H1 (cell line): Measurements from ENCODE around the gene NEURL2. TPM values are rescaled to one million over a fixed set of nuclear protein-coding genes. Genes with fewer than 3 reads are reported as not detected.

Experiments
- CTCF ChIA-PET: fragments of 300-600 bp; sonication (Branson Sonifier 250); formaldehyde crosslinking; loops from one replicate; lab custom pipeline; 2021; ENCODE audit not compliant: partially characterized antibody; lab: Charles Lee
- POLR2A ChIA-PET: fragments of 300-600 bp; sonication (Branson Sonifier 250); formaldehyde crosslinking; loops from one replicate; lab custom pipeline; 2021; ENCODE audit warnings: inconsistent platforms; ENCODE audit not compliant: partially characterized antibody; lab: Charles Lee
- DNase-seq, 2 experiments: peaks; one replicate each; pipeline versions ENCODE4 v3.0.0 to v3.0.0-alpha.2; 2010 to 2022; ENCODE audit warnings: low spot score in 2 of 2, low read depth in 1 of 2, mixed read lengths in 1 of 2
- FAIRE-seq: peaks from 2 replicates; lab custom pipeline; 2011; peaks lifted over from hg19 to GRCh38; lab: Jason Lieb, UNC
- H2AFZ ChIP-seq: 2 replicates; pipeline ENCODE4 v1.8.1; 2012; ENCODE audit warnings: low read length, inconsistent platforms
- H2AK5ac ChIP-seq: 2 replicates; pipeline ENCODE4 v1.6.1; 2013; ENCODE audit warnings: low read depth, low read length
- H2BK120ac ChIP-seq: replicated peaks from 2 replicates; pipeline ENCODE3; 2013; ENCODE audit warnings: low read depth, low read length, inconsistent platforms
- H2BK12ac ChIP-seq: 2 replicates; pipeline ENCODE4 v1.6.1; 2013; ENCODE audit warnings: low read depth, low read length
- H2BK15ac ChIP-seq: 2 replicates; pipeline ENCODE4 v1.6.1; 2013; ENCODE audit warnings: low read length
- H2BK20ac ChIP-seq: 2 replicates; pipeline ENCODE4 v1.6.1; 2013; ENCODE audit warnings: low read length
- H2BK5ac ChIP-seq: 2 replicates; pipeline ENCODE4 v1.6.1; 2013; ENCODE audit warnings: low read depth, low read length
- H3K14ac ChIP-seq: 2 replicates; pipeline ENCODE4 v1.6.1; 2013; ENCODE audit warnings: inconsistent platforms; ENCODE audit not compliant: insufficient read length
- H3K18ac ChIP-seq: 2 replicates; pipeline ENCODE4 v1.6.1; 2013; ENCODE audit warnings: low read length; ENCODE audit errors: extremely low read depth
- H3K23ac ChIP-seq: 2 replicates; pipeline ENCODE4 v1.6.1; 2013; ENCODE audit warnings: inconsistent platforms; ENCODE audit not compliant: insufficient read length
- H3K23me2 ChIP-seq: 2 replicates; pipeline ENCODE4 v1.6.1; 2013; ENCODE audit warnings: low read depth, low read length
- H3K27ac ChIP-seq: 2 replicates; pipeline ENCODE4 v1.6.1; 2011; ENCODE audit warnings: low read depth, low read length, inconsistent platforms
- H3K27me3 ChIP-seq, 4 experiments: replicated peaks in 1 of 4; 1 replicate in 1 of 4; 2 replicates in 3 of 4; pipeline versions ENCODE4 v1.6.1 to v1.8.1; 2011 to 2013; ENCODE audit warnings: low read length in 3 of 4, mild to moderate bottlenecking in 3 of 4, inconsistent platforms in 2 of 4, mixed read lengths in 2 of 4, moderate library complexity in 1 of 4; ENCODE audit not compliant: control insufficient read depth in 3 of 4, insufficient read depth in 3 of 4; ENCODE audit errors: extremely low read depth in 1 of 4
- H3K36me3 ChIP-seq, 4 experiments: 2 replicates each; pipeline versions ENCODE4 v1.6.1 to v1.8.1; 2011 to 2013; ENCODE audit warnings: mild to moderate bottlenecking in 4 of 4, low read length in 3 of 4, moderate library complexity in 2 of 4, control low read depth in 1 of 4, inconsistent platforms in 1 of 4; ENCODE audit not compliant: insufficient read depth in 4 of 4, control insufficient read depth in 2 of 4
- H3K4ac ChIP-seq: replicated peaks from 2 replicates; pipeline ENCODE3; 2013; ENCODE audit warnings: low read length, low read depth, mixed read lengths, inconsistent platforms; ENCODE audit not compliant: insufficient read length
- H3K4me1 ChIP-seq, 4 experiments: replicated peaks in 1 of 4; 1 replicate in 1 of 4; 2 replicates in 3 of 4; pipeline versions ENCODE4 v1.6.1 to v1.8.1; 2011 to 2013; ENCODE audit warnings: low read length in 3 of 4, inconsistent platforms in 2 of 4, mixed read lengths in 1 of 4; ENCODE audit not compliant: insufficient read depth in 4 of 4, control insufficient read depth in 3 of 4
- H3K4me2 ChIP-seq, 2 experiments: 2 replicates each; pipeline versions ENCODE4 v1.6.1 to v1.8.1; 2011 to 2013; ENCODE audit warnings: low read depth in 2 of 2, low read length in 2 of 2, control low read depth in 1 of 2, inconsistent platforms in 1 of 2, mild to moderate bottlenecking in 1 of 2; ENCODE audit not compliant: insufficient read depth in 1 of 2
- H3K4me3 ChIP-seq, 4 experiments: fragments of 200-600, 300-600 bp in 1 of 4; sonication (generic), shearing (Covaris generic), sonication (Bioruptor Twin) in 1 of 4; 2 replicates each; pipeline versions ENCODE4 v1.5.1 to v1.8.1; 2011 to 2016; ENCODE audit warnings: low read length in 4 of 4, low read depth in 3 of 4, control low read depth in 2 of 4, inconsistent platforms in 2 of 4, mild to moderate bottlenecking in 2 of 4, mixed read lengths in 1 of 4, moderate library complexity in 1 of 4; ENCODE audit not compliant: insufficient read depth in 2 of 4; ENCODE audit errors: extremely low read depth in 1 of 4
- H3K56ac ChIP-seq: replicated peaks from 2 replicates; pipeline ENCODE3; 2013; ENCODE audit warnings: low read depth, mild to moderate bottlenecking, mixed read lengths, low read length, inconsistent platforms; ENCODE audit not compliant: insufficient read length
- H3K79me1 ChIP-seq: 2 replicates; pipeline ENCODE4 v1.6.1; 2013; ENCODE audit warnings: low read depth, low read length, control low read depth
- H3K79me2 ChIP-seq, 2 experiments: 2 replicates each; pipeline versions ENCODE4 v1.6.1 to v1.8.1; 2012 to 2013; ENCODE audit warnings: low read length in 2 of 2, mild to moderate bottlenecking in 2 of 2, inconsistent platforms in 1 of 2; ENCODE audit not compliant: insufficient read depth in 2 of 2, control insufficient read depth in 1 of 2
- H3K9ac ChIP-seq, 4 experiments: replicated peaks in 1 of 4; 1 replicate in 1 of 4; 2 replicates in 3 of 4; pipeline versions ENCODE4 v1.6.1 to v1.8.1; 2011 to 2013; ENCODE audit warnings: low read depth in 3 of 4, low read length in 3 of 4, control low read depth in 2 of 4, mild to moderate bottlenecking in 2 of 4, moderate library complexity in 2 of 4, inconsistent platforms in 1 of 4; ENCODE audit errors: extremely low read depth in 1 of 4
- H3K9me3 ChIP-seq, 2 experiments: 2 replicates each; pipeline versions ENCODE4 v1.6.1 to v1.8.1; 2012 to 2013; ENCODE audit warnings: mild to moderate bottlenecking in 2 of 2, moderate library complexity in 2 of 2, control low read depth in 1 of 2, inconsistent platforms in 1 of 2, low read depth in 1 of 2, low read length in 1 of 2, mixed read lengths in 1 of 2; ENCODE audit not compliant: insufficient read depth in 2 of 2
- H4K20me1 ChIP-seq, 2 experiments: replicated peaks in 1 of 2; 2 replicates each; pipeline versions ENCODE3 to v1.8.1; 2011 to 2013; ENCODE audit warnings: inconsistent platforms in 2 of 2, low read length in 2 of 2, mild to moderate bottlenecking in 1 of 2; ENCODE audit not compliant: insufficient read depth in 2 of 2, control insufficient read depth in 1 of 2
- H4K5ac ChIP-seq: 2 replicates; pipeline ENCODE4 v1.6.1; 2013; ENCODE audit warnings: low read length, low read depth, mixed read lengths, inconsistent platforms; ENCODE audit not compliant: insufficient read length
- H4K8ac ChIP-seq: 2 replicates; pipeline ENCODE4 v1.8.0; 2013; ENCODE audit warnings: mild to moderate bottlenecking, moderate library complexity, low read length, inconsistent platforms; ENCODE audit not compliant: insufficient read depth; ENCODE audit errors: extremely low read depth
- H4K91ac ChIP-seq: replicated peaks from 2 replicates; pipeline ENCODE3; 2013; ENCODE audit warnings: low read length, mixed read lengths, inconsistent platforms; ENCODE audit not compliant: insufficient read length
- CEBPB ChIP-seq: IDR thresholded peaks from 2 replicates; pipeline ENCODE4 v1.6.1; 2012; ENCODE audit warnings: low read depth, low read length
- EGR1 ChIP-seq: IDR thresholded peaks from 2 replicates; pipeline ENCODE4 v1.6.1; 2011; ENCODE audit warnings: low read depth, low read length, borderline replicate concordance
- EP300 ChIP-seq, 2 experiments: IDR thresholded peaks; 1 replicate in 1 of 2; 2 replicates in 1 of 2; pipeline ENCODE4 v1.6.1; 2011 to 2012; ENCODE audit warnings: low read depth in 2 of 2, low read length in 2 of 2, mild to moderate bottlenecking in 2 of 2, borderline replicate concordance in 1 of 2, inconsistent platforms in 1 of 2, moderate library complexity in 1 of 2
- EZH2 ChIP-seq: fragments of 200-600 bp; sonication (generic); IDR thresholded peaks from 2 replicates; pipeline ENCODE4 v1.7.1; 2012; ENCODE audit warnings: low read depth, mild to moderate bottlenecking, moderate library complexity, low read length, inconsistent platforms; ENCODE audit not compliant: severe bottlenecking
- JUN ChIP-seq: IDR thresholded peaks from 2 replicates; pipeline ENCODE4 v1.6.1; 2011; ENCODE audit warnings: low read depth, mild to moderate bottlenecking, improper control_type of control experiment, low read length
- SP1 ChIP-seq: IDR thresholded peaks from 2 replicates; pipeline ENCODE4 v1.6.1; 2011; ENCODE audit warnings: low read depth, low read length
- SP2 ChIP-seq: IDR thresholded peaks from 2 replicates; pipeline ENCODE4 v1.6.1; 2012; ENCODE audit warnings: mild to moderate bottlenecking, low read length, inconsistent platforms
- USF2 ChIP-seq: IDR thresholded peaks from 2 replicates; pipeline ENCODE4 v1.6.1; 2011; ENCODE audit warnings: low read length, improper control_type of control experiment
- WGBS, 2 experiments: shearing (Covaris generic) in 1 of 2; methylation state at CpG; one replicate each; pipeline versions ENCODE4 v1.1.6 to v1.1.7; 2013 to 2015; ENCODE audit warnings: low lambda C conversion rate in 2 of 2, mixed read lengths in 2 of 2, inconsistent platforms in 1 of 2, low coverage in 1 of 2, missing lambda C conversion rate in 1 of 2; ENCODE audit not compliant: insufficient replicate concordance in 2 of 2, insufficient coverage in 1 of 2, insufficient read length in 1 of 2; ENCODE audit errors: extremely low coverage in 1 of 2, missing lambda C conversion rate in 1 of 2; 5-methylcytosine and 5-hydroxymethylcytosine counted together
- polyA plus RNA-seq, 7 experiments: library from polyadenylated mRNA; depleted of rRNA in 3 of 7; stranded (reverse) in 5 of 7; unstranded in 2 of 7; fragments of >200 nt in 5 of 7; fragments of 200-250 nt in 2 of 7; gene quantifications; 1 replicate in 5 of 7; 2 replicates in 1 of 7; 4 replicates in 1 of 7; pipeline versions ENCODE4 v1.2.1 to v1.2.3, GENCODE V29; 2011 to 2013; ENCODE audit warnings: missing spikeins in 2 of 7, mixed read lengths in 2 of 7
- total RNA-seq: library from RNA; stranded (reverse); fragmentation: NEBNext Ultra II Directional; extraction: Animal tissue kit (Norgen Biotek cat#: 25700); gene quantifications from 2 replicates; pipeline ENCODE4 v1.2.1, GENCODE V29; 2021

NEURL2 gene
- total and polyA plus RNA-seq, 2 of the 8 experiments (the other 6 are each of a cell fraction or from before 2014, with no cell fraction given) = 6.9 TPM

- Histone ChIP-seq H3K56ac (no peak overlapping the region), H3K79me1 (no peaks in the 10 kb centered on the region), H4K5ac (no peak overlapping the region), H2AFZ (no peak overlapping the region), H3K79me2 (no peaks in the 10 kb centered on the region), H3K23me2 (no peaks in the 10 kb centered on the region), H2AK5ac (no peak overlapping the region), H3K14ac (no peak overlapping the region), H4K91ac (no peak overlapping the region), H3K9me3 (no peaks in the 10 kb centered on the region), H3K4ac (no peak overlapping the region), H4K20me1 (no peaks in the 10 kb centered on the region), H2BK12ac (no peak overlapping the region), H3K27ac (no peak overlapping the region), H4K8ac (no peak overlapping the region), H3K9ac (no peak overlapping the region), H2BK5ac (no peak overlapping the region), H2BK15ac (no peak overlapping the region), H2BK20ac (no peak overlapping the region), H3K18ac (no peak overlapping the region), H3K4me2 (no peak overlapping the region), H3K4me1 (no peaks in the 10 kb centered on the region), H3K27me3 (no peaks in the 10 kb centered on the region), H3K23ac (no peak overlapping the region), H2BK120ac (no peak overlapping the region), H3K4me3 (no peak overlapping the region), H3K36me3 (no peaks in the 10 kb centered on the region; a peak in 1 of 8 replicates)
- POLR2A ChIA-PET = interaction anchor here (0.9 to 8.1 kb wide), 3 partner anchors 9 to 23 kb away, joined by 4 to 39 read pairs (median 5); partner anchors contain the start of genes NEURL2 and ZSWIM1
- 91% methylated on average over 6 of the region's 6 CpGs; no CpG with 5 or more reads in 1 of the 2 experiments for WGBS, 2 experiments
- FAIRE-seq = no peak
- TF ChIP-seq SP2 = no peak
- TF ChIP-seq EGR1 = no peak
- TF ChIP-seq EP300 (IDR thresholded peaks at IDR 0.05; ENCODE audit: borderline replicate concordance in 1 of 2, low read depth in 2 of 2, low read length in 2 of 2) = no peak
- no peak for TF ChIP-seq CEBPB
- no peak for TF ChIP-seq USF2
- no peak for TF ChIP-seq SP1
- TF ChIP-seq EZH2 = no peak
- no peak for TF ChIP-seq JUN
- no peak for DNase-seq
- CTCF ChIA-PET = interaction anchor here (0.6 to 1.4 kb wide), 4 partner anchors 11 to 91 kb away, joined by 3 to 5 read pairs (median 4); no protein-coding TSS in a partner anchor
Observed at GRCh38 chr20:45867136-45867818, 23.7 kb downstream of the NEURL2 start.
